HEK293 (cell line): ENCODE data around the gene IGFN1.

ENCODE experiments used
- CTCF ChIA-PET: fragments of 350-600 bp; formaldehyde crosslinking; extraction: SDS; loops from one replicate; lab custom pipeline; 2021; ENCODE audit warnings: antibody characterized with exemption; lab: Yijun Ruan, JAX
- POLR2A ChIA-PET: fragments of 300-600 bp; formaldehyde crosslinking; extraction: SDS; loops from one replicate; lab custom pipeline; 2020; ENCODE audit warnings: antibody characterized with exemption, inconsistent platforms; lab: Yijun Ruan, JAX
- H3K27ac ChIP-seq: fragments of 200-500 bp; sonication (Bioruptor generic); 2 replicates; pipeline ENCODE4 v1.5.1; 2014; ENCODE audit warnings: low read depth, low read length, control low read depth, inconsistent platforms; ENCODE audit errors: extremely low read depth
- H3K36me3 ChIP-seq, 2 experiments: fragments of 200-500 bp in 1 of 2; sonication (Bioruptor generic) in 1 of 2; 1 replicate in 1 of 2; 2 replicates in 1 of 2; pipeline ENCODE4 v1.5.1; 2014 to 2017; ENCODE audit warnings: inconsistent platforms in 2 of 2, low read length in 2 of 2; ENCODE audit not compliant: control insufficient read depth in 2 of 2, insufficient read depth in 1 of 2
- H3K4me1 ChIP-seq: fragments of 200-500 bp; sonication (Bioruptor generic); 2 replicates; pipeline ENCODE4 v1.5.1; 2014; ENCODE audit warnings: mild to moderate bottlenecking, low read length, inconsistent platforms; ENCODE audit not compliant: control insufficient read depth, insufficient read depth
- H3K4me3 ChIP-seq: 2 replicates; pipeline ENCODE4 v1.5.1; 2011; ENCODE audit warnings: low read depth, mild to moderate bottlenecking, control low read depth, low read length, moderate library complexity
- H3K9me3 ChIP-seq: fragments of 200-500 bp; sonication (Bioruptor generic); 2 replicates; pipeline ENCODE4 v1.5.1; 2014; ENCODE audit warnings: low read depth, low read length, inconsistent platforms; ENCODE audit not compliant: control insufficient read depth, insufficient read depth
- BCL11A ChIP-seq: fragments of 450-650 bp; formaldehyde crosslinking; IDR thresholded peaks from 2 replicates; pipeline ENCODE4 v1.5.1; 2016; ENCODE audit warnings: low read depth, missing biosample characterization, missing genetic modification characterization
- GLI2 ChIP-seq: fragments of 450-650 bp; formaldehyde crosslinking; IDR thresholded peaks from 2 replicates; pipeline ENCODE4; 2017; ENCODE audit warnings: missing biosample characterization, missing genetic modification characterization, low read depth, borderline replicate concordance
- HOXD13 ChIP-seq: sonication (generic); formaldehyde crosslinking; IDR thresholded peaks from 2 replicates; pipeline ENCODE4 v1.8.0; 2022; ENCODE audit warnings: missing genetic modification reagents, borderline replicate concordance
- KLF8 ChIP-seq: fragments of 450-650 bp; formaldehyde crosslinking; IDR thresholded peaks from 2 replicates; pipeline ENCODE4 v1.5.1; 2016; ENCODE audit warnings: missing biosample characterization, missing genetic modification characterization
- MYNN ChIP-seq: fragments of 450-650 bp; formaldehyde crosslinking; IDR thresholded peaks from 2 replicates; pipeline ENCODE4 v1.5.1; 2016; ENCODE audit warnings: missing biosample characterization, missing genetic modification characterization, borderline replicate concordance
- TCF7L2 ChIP-seq: IDR thresholded peaks from 2 replicates; pipeline ENCODE4 v1.6.1; 2011; ENCODE audit warnings: low read depth, mild to moderate bottlenecking, inconsistent platforms, low read length, moderate library complexity, borderline replicate concordance
- TRIM28 ChIP-seq: IDR thresholded peaks from 2 replicates; pipeline ENCODE4 v1.6.1; 2011; ENCODE audit warnings: low read length, control low read depth, borderline replicate concordance
- ZFP3 ChIP-seq: fragments of 450-650 bp; formaldehyde crosslinking; IDR thresholded peaks from 2 replicates; pipeline ENCODE4 v1.5.1; 2016; ENCODE audit warnings: low read depth, missing biosample characterization, missing genetic modification characterization
- ZFP41 ChIP-seq: fragments of 450-650 bp; formaldehyde crosslinking; IDR thresholded peaks from 2 replicates; pipeline ENCODE4 v1.5.1; 2016; ENCODE audit warnings: missing biosample characterization, missing genetic modification characterization, borderline replicate concordance
- ZNF175 ChIP-seq: fragments of 450-650 bp; formaldehyde crosslinking; IDR thresholded peaks from 2 replicates; pipeline ENCODE4 v1.5.1; 2016; ENCODE audit warnings: missing biosample characterization, missing genetic modification characterization
- ZNF202 ChIP-seq: fragments of 450-650 bp; formaldehyde crosslinking; IDR thresholded peaks from 2 replicates; pipeline ENCODE4 v1.5.1; 2016; ENCODE audit warnings: missing biosample characterization, missing genetic modification characterization, borderline replicate concordance
- ZNF341 ChIP-seq: fragments of 450-650 bp; formaldehyde crosslinking; IDR thresholded peaks from 2 replicates; pipeline ENCODE4; 2016; ENCODE audit warnings: low read depth, missing biosample characterization, missing genetic modification characterization
- ZNF394 ChIP-seq: fragments of 450-650 bp; formaldehyde crosslinking; IDR thresholded peaks from 2 replicates; pipeline ENCODE4 v1.5.1; 2016; ENCODE audit warnings: missing biosample characterization, missing genetic modification characterization, mild to moderate bottlenecking, moderate library complexity, borderline replicate concordance
- ZNF404 ChIP-seq: fragments of 450-650 bp; formaldehyde crosslinking; IDR thresholded peaks from 2 replicates; pipeline ENCODE4 v1.5.1; 2017; ENCODE audit warnings: missing biosample characterization, missing genetic modification characterization
- ZNF501 ChIP-seq: fragments of 450-650 bp; formaldehyde crosslinking; IDR thresholded peaks from 2 replicates; pipeline ENCODE4 v1.5.1; 2016; ENCODE audit warnings: missing biosample characterization, missing genetic modification characterization
- ZNF664 ChIP-seq: fragments of 450-650 bp; formaldehyde crosslinking; IDR thresholded peaks from 2 replicates; pipeline ENCODE4 v1.5.1; 2016; ENCODE audit warnings: missing biosample characterization, missing genetic modification characterization
- ZNF707 ChIP-seq: fragments of 450-650 bp; formaldehyde crosslinking; IDR thresholded peaks from 2 replicates; pipeline ENCODE4 v1.5.1; 2016; ENCODE audit warnings: missing biosample characterization, missing genetic modification characterization
- ZNF777 ChIP-seq: fragments of 450-650 bp; formaldehyde crosslinking; IDR thresholded peaks from 2 replicates; pipeline ENCODE4 v1.5.1; 2017; ENCODE audit warnings: missing biosample characterization, missing genetic modification characterization, borderline replicate concordance
- ZNF792 ChIP-seq: fragments of 450-650 bp; formaldehyde crosslinking; IDR thresholded peaks from 2 replicates; pipeline ENCODE4 v1.5.1; 2016; ENCODE audit warnings: missing biosample characterization, missing genetic modification characterization
- ZSCAN30 ChIP-seq: fragments of 450-650 bp; IDR thresholded peaks from 2 replicates; pipeline ENCODE4 v1.5.1; 2018; ENCODE audit warnings: missing biosample characterization, mild to moderate bottlenecking, missing genetic modification characterization, moderate library complexity
- TF ChIP-seq, protein P1 (sequence below): fragments of 450-650 bp; formaldehyde crosslinking; IDR thresholded peaks from 2 replicates; pipeline ENCODE4 v1.5.1; 2016; ENCODE audit warnings: missing biosample characterization, missing genetic modification characterization
- TF ChIP-seq, protein P2 (sequence below): fragments of 450-650 bp; formaldehyde crosslinking; IDR thresholded peaks from 2 replicates; pipeline ENCODE4 v1.5.1; 2017; ENCODE audit warnings: missing biosample characterization, missing genetic modification characterization
- TF ChIP-seq, protein P3 (sequence below): fragments of 450-650 bp; formaldehyde crosslinking; IDR thresholded peaks from 2 replicates; pipeline ENCODE4 v1.5.1; 2016; ENCODE audit warnings: missing biosample characterization, missing genetic modification characterization
- TF ChIP-seq, protein P4 (sequence below): fragments of 450-650 bp; formaldehyde crosslinking; IDR thresholded peaks from 2 replicates; pipeline ENCODE4 v1.5.1; 2016; ENCODE audit warnings: missing biosample characterization, missing genetic modification characterization
- TF ChIP-seq, protein P5 (sequence below): fragments of 450-650 bp; formaldehyde crosslinking; IDR thresholded peaks from 2 replicates; pipeline ENCODE4 v1.5.1; 2016; ENCODE audit warnings: missing biosample characterization, missing genetic modification characterization, borderline replicate concordance

Gene IGFN1

DNA sequence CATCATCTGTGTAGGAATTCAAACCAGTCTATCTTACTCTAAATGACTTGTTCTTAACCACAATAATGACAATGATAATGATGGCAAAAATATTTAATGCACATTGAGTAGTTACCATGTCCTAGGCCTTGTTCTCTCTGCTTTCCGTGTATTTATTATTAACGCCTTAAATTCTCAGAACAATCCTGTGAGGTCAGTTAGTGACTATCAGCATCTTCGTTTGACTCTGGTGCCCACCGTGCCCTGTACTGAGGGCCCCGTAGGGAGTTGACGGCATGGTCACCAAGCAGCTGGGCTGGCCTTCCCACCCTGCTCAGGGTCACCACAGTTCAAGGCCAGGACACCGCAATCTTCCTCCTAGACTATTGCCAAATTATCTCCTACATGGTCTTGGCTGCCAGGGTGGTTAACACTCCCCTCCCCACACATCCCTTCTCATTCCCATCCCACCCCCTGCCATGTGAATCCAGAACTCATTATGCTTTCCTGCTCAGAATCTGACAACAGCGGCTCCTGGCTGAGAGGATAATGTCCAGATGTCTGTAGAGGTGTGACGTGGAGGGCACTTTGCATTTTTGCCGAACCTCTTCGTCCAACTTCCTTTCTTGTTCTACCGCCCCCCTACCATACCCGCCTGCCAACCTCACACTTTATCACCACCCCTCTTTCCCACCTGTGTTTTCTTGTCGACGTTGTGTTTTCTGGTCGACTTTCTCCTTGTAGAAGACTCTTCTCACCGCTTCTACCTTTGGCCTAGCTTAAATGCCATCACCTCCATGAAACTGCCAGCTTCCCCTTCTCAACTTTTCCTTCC, 33.4 kb downstream of the IGFN1 start:
- CTCF ChIA-PET, result interaction anchor here (0.5 to 2.8 kb wide), 7 partner anchors 21 to 697 kb away, joined by 3 to 11 read pairs (median 4); partner anchors contain the start of gene TMEM9
- H3K9me3 ChIP-seq, result no peaks in the 10 kb centered on the region
- POLR2A ChIA-PET, result no interaction called here
- no peaks in the 10 kb centered on the region for H3K36me3 ChIP-seq
- no peak overlapping the region for H3K27ac ChIP-seq
- no peak for TF ChIP-seq TRIM28
- no peak for TF ChIP-seq HOXD13 (CRISPR knock-in tag)
- TF ChIP-seq GLI2 (tag by site-specific recombination), result no peak
- TF ChIP-seq ZNF394 (tag by site-specific recombination), result no peak
- TF ChIP-seq, protein P1, sequence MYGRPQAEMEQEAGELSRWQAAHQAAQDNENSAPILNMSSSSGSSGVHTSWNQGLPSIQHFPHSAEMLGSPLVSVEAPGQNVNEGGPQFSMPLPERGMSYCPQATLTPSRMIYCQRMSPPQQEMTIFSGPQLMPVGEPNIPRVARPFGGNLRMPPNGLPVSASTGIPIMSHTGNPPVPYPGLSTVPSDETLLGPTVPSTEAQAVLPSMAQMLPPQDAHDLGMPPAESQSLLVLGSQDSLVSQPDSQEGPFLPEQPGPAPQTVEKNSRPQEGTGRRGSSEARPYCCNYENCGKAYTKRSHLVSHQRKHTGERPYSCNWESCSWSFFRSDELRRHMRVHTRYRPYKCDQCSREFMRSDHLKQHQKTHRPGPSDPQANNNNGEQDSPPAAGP, result no peak
- TF ChIP-seq ZFP41 (tag by site-specific recombination), result no peak
- TF ChIP-seq ZSCAN30 (tag by site-specific recombination), result no peak
- TF ChIP-seq ZNF501 (tag by site-specific recombination), result no peak
- no peak for TF ChIP-seq ZNF404 (tag by site-specific recombination)
- no peak for TF ChIP-seq ZNF777 (tag by site-specific recombination)
- H3K4me3 ChIP-seq, result no peak overlapping the region
- H3K4me1 ChIP-seq, result no peaks in the 10 kb centered on the region

DNA sequence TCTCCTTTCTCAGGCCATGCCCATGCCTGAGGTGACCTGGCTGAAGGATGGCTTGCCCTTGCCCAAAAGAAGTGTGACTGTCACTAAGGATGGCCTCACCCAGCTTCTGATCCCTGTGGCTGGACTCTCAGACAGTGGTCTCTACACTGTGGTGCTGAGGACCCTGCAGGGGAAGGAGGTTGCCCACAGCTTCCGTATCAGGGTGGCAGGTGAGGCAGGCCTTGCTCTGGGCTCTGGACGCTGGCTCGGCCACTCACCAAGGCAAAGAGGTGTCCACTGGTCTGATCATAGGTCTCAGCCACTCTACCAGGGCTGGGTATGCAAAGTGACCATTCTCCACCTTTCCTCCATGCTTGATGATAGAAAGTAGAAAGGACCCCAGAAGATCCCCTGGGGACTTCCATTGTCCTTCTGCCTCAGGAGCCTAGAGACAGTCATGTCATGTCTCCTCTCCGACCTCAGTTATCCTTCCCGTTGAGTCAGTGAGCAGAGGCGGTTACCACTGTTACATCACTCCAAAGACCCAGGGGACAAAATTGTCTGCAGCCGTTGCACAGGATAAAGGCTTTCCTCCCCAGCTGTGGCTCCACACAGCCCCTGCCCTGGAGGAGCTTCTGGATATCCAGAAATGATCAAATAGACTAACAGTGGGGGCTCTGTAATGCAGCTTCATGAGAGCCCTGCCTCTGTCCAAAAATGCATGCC, 34.2 kb downstream of the IGFN1 start:
- no peaks in the 10 kb centered on the region for H3K36me3 ChIP-seq
- no peak overlapping the region for H3K27ac ChIP-seq
- H3K4me3 ChIP-seq, result no peak overlapping the region
- POLR2A ChIA-PET, result no interaction called here
- H3K9me3 ChIP-seq, result no peaks in the 10 kb centered on the region
- no peaks in the 10 kb centered on the region for H3K4me1 ChIP-seq
- CTCF ChIA-PET, result interaction anchor here (0.5 to 0.9 kb wide), 7 partner anchors 10 to 1720 kb away, joined by 3 to 4 read pairs (median 3); no protein-coding TSS in a partner anchor
- TF ChIP-seq ZFP3 (tag by site-specific recombination) (no peak), MYNN (tag by site-specific recombination) (no peak), ZNF175 (tag by site-specific recombination) (no peak), ZNF707 (tag by site-specific recombination) (no peak), ZNF341 (no peak), ZNF664 (no peak), KLF8 (no peak), ZNF202 (tag by site-specific recombination) (no peak), ZNF792 (tag by site-specific recombination) (no peak), BCL11A (tag by site-specific recombination) (no peak), TCF7L2 (no peak)
- TF ChIP-seq, protein P2, sequence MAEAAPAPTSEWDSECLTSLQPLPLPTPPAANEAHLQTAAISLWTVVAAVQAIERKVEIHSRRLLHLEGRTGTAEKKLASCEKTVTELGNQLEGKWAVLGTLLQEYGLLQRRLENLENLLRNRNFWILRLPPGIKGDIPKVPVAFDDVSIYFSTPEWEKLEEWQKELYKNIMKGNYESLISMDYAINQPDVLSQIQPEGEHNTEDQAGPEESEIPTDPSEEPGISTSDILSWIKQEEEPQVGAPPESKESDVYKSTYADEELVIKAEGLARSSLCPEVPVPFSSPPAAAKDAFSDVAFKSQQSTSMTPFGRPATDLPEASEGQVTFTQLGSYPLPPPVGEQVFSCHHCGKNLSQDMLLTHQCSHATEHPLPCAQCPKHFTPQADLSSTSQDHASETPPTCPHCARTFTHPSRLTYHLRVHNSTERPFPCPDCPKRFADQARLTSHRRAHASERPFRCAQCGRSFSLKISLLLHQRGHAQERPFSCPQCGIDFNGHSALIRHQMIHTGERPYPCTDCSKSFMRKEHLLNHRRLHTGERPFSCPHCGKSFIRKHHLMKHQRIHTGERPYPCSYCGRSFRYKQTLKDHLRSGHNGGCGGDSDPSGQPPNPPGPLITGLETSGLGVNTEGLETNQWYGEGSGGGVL (tag by site-specific recombination), result no peak
- TF ChIP-seq, protein P3, sequence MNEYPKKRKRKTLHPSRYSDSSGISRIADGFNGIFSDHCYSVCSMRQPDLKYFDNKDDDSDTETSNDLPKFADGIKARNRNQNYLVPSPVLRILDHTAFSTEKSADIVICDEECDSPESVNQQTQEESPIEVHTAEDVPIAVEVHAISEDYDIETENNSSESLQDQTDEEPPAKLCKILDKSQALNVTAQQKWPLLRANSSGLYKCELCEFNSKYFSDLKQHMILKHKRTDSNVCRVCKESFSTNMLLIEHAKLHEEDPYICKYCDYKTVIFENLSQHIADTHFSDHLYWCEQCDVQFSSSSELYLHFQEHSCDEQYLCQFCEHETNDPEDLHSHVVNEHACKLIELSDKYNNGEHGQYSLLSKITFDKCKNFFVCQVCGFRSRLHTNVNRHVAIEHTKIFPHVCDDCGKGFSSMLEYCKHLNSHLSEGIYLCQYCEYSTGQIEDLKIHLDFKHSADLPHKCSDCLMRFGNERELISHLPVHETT (tag by site-specific recombination), result no peak
- TF ChIP-seq, protein P4, sequence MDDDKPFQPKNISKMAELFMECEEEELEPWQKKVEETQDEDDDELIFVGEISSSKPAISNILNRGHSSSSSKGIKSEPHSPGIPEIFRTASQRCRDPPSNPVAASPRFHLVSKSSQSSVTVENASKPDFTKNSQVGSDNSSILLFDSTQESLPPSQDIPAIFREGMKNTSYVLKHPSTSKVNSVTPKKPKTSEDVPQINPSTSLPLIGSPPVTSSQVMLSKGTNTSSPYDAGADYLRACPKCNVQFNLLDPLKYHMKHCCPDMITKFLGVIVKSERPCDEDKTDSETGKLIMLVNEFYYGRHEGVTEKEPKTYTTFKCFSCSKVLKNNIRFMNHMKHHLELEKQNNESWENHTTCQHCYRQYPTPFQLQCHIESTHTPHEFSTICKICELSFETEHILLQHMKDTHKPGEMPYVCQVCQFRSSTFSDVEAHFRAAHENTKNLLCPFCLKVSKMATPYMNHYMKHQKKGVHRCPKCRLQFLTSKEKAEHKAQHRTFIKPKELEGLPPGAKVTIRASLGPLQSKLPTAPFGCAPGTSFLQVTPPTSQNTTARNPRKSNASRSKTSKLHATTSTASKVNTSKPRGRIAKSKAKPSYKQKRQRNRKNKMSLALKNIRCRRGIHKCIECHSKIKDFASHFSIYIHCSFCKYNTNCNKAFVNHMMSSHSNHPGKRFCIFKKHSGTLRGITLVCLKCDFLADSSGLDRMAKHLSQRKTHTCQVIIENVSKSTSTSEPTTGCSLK, result no peak
- TF ChIP-seq, protein P5, sequence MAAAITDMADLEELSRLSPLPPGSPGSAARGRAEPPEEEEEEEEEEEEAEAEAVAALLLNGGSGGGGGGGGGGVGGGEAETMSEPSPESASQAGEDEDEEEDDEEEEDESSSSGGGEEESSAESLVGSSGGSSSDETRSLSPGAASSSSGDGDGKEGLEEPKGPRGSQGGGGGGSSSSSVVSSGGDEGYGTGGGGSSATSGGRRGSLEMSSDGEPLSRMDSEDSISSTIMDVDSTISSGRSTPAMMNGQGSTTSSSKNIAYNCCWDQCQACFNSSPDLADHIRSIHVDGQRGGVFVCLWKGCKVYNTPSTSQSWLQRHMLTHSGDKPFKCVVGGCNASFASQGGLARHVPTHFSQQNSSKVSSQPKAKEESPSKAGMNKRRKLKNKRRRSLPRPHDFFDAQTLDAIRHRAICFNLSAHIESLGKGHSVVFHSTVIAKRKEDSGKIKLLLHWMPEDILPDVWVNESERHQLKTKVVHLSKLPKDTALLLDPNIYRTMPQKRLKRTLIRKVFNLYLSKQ, result no peak
